Measurements from ENCODE around the gene PRKD1.

Gene PRKD1

DNA sequence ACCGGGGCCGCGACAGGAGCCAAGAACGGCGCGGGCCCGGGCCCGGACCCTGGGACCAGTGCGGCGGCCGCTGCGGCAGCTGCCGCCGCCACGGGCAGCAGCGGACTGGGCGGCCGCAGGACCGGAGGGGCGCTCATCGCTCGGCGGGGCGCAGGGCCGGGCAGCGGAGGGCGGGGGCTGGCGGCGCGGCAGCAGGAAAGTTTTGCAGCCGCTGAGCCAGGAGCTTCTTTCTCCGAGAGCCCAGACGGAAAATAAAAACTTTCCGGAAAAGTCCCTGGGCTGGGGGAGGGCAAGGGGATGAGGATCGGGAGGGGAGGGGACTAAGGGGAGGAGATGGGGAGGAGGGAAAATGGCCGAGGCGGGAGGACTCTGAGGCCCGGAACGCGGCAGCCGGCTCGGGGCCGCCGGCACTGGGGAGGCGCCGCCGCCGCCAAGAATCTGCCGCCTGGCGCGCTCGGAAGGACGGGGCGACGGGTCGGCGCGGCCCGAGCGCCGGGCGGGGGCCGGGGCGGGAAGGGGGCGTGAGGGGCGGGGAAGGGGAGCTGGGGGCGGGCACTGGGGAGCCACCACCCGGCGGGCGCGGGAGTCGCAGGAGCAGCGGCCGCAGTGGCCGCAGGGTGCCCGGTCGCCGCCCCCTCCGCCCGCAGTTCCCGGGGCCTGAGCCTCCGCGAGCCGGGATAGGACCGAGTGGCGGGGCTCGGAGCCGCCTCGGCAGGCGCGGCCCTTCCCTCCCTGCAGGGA, at the start of gene PRKD1:
Gene PRKD1 (minus strand): TSS at position 472 of the 741 bp plus-strand sequence.
- DNase-seq, result no peak

DNA sequence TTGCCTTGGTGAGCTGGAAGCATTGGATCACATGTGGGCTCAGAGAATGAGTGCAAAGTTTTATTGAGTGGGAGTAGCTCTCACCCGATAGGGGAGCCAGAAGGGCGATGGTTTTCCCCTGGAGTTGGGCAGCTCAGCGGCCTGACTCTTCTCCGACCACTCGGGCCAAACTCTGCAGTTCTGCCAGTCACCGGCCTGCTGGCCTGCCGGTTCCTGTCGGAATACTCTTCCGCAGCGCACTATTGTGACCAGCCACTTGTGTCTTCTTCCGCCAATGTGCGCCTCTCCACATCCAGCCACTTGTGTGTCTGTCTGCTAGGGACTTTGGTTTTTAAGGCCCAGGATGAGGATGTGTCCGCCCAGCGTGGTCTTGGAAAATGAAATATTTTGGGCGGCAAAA, 43.5 kb upstream of the PRKD1 start:
- no peak for DNase-seq

DNA sequence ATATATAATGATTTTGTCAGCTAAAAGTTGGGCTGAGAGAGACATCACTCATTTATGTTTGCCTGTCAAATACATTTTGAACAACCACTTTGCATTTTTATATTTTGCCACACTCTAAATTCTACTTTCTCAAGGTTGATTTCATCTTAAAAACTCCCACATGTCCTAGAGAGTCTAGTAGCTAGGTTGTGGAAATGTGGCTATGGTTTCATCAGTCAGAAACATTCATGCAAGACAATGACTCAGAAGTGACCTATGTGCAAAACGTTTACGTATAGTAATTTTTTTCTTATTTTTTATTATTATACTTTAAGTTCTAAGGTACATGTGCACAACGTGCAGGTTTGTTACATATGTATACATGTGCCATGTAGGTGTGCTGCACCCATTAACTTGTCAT, 27.4 kb upstream of the PRKD1 start:
- no peak for DNase-seq

DNA sequence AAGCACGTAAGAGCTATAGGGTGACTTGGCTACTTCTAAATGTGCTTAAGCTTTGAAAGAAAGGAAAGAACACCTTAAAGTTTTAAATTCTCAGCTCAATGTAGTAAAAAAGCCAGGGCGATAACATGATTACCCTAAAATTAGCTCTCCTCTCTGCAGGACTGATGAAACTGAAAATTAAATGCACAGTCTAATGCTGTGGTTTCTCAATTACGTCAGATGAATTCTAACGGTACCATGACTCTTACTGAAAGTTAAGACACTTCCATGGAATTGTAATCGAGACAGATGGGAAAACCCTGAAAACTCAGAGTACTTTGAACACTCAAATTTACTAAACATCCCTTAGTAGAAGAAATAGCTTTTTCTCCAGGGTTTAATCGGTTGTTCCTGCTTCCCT, 25.9 kb upstream of the PRKD1 start:
- DNase-seq, result no peak

DNA sequence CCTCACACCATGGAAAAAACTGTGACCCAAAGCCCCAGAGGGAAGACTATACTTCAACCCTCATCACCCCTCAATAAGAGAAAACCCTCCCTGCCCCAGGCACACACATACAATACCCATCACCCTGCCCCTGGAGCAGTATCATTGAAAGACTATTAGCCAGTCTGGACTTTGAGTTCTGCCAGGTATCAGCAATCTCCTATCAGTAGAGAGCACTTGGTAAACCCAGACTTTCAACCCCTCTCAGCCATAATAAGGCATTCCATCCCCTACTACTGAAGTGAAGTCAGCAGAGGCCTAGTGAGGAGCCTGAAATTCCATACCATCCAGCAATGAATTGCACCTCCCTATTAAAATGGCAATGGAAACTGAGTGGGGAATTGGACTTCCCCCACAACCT, 16.4 kb upstream of the PRKD1 start:
- DNase-seq, result no peak

DNA sequence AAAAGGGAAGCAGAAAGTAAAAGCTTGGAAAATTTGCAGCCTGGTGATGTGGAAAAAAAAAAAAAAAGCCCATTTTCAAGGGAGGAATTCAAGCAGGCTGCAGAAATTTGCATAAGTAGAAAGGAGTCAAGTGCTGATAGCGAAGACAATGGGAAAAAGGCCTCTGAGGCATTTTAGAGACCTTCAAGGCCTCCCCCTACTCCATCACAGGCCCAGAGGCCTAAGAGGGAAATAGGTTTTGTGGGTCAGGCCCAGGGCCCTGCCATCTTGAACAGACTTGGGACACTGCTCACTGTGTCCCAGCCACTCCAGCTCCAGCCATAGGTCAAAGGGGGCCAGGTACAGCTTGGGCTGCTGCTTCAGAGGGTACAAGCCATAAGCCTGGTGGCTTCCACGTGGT, 13.8 kb upstream of the PRKD1 start:
- DNase-seq, result no peak

DNA sequence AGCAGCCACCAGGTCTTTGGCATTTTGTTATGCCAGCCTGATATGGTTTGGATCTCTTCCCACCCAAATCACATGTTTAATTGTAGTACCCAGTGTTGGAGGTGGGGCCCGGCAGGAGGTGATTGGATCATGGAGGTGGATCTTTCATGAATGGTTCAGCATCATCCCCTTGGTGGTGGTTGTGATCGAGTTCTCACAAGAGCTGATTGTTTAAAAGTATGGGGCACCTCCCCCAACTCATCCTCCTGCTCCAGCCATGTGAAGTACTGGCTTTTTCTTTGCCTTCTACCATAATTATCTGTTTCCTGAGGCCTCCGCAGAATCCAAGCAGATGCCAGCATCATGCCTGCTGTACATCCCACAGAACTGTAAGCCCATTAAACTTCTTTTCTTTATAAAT, 12.8 kb upstream of the PRKD1 start:
- no peak for DNase-seq

DNA sequence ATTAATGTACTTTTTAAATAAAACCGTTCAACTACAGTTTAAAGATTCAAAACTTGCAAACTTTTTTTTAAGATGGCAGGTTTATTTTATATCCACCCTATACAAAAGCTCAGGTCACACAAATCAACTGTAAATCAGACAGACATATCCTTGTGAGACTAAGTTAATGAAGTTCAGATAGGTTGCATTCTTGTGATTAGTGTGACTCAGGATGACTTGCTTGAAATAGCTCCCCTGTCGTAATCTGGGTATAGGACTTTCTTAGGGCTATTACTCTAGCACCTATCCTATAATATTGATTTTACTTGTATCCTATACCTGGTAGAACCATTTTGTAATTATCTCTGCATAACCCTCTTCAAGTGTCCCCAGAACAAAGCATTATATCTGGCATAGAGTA, 9.5 kb upstream of the PRKD1 start:
- DNase-seq, result no peak

DNA sequence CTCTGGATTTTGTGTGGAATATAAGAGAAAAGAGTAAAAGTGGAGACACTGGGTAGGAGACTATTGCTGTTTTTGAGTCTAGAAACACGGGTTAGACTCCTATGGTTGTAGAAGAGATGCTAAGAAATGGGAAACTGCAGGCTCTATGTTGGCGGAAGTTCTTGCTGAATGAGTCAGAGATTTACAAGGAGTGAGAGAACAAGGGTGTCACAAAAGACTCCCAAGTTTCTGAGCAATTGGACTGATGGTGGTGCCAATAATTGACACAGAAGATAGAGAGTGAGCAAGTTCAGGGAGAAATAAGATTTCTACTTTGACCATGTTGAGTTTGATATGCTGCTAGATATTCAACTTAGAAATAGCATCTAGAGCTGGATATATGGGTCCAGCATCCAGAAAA, 2.6 kb upstream of the PRKD1 start:
- no peak for DNase-seq

DNA sequence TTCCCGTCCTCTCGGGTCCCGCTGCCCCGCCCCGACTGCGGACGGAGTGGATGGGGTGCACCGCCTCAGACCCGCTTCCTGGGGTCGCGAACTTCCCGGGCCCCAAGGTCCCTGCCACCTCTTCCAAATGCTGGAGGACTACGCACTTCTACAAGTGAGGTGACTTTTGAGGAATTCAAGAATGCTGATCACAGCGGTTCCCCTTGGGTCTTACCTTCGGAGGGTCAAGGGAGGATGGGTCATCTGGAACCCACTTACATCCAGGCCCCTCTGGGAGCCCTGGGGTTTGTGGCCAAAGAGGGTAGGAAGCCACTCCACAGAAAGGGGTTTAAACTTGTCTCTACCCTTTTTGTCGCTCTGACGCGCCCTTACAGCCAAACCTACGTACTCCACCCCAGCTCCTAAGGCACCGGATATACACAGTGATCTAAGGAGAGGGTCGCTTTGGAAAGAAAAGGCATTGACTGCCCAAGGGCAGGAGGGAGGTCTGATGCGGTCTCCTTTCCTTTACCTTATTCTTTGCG, 532 bp upstream of the PRKD1 start:
- DNase-seq, result no peak

DNA sequence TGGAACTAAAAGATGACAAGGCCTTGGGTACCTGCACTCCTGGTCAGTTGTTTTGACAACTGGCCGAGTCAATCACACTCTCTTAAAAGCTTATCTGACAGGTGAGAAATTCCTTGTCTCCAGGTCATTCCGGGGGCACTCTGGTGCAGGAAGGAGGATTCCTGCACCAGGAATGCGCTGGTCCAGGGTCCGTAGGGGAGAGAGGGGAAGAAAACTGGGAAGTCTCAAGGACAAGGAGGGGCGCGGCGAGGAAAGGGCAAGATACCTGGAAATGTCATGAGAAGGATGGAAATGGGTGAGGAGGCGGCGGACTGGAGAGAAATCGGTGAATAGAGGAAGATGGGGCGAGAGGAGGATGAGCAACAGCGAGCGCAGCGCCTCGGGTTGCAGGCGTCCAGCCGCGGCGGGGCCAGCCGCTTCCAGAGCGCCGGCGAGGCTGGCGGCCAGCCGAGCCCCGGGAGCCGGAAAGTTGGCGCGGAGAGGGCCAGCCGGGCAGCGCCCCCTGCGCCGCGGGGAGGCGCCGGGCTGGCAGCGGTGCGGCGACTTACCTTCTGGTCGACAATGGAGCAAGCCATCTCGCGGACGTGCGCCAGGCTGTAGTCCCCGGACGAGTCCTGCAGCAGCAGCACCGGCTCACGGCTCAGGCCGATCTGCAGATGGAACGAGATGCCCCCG, 809 bp downstream of the PRKD1 start:
- no peak for DNase-seq

DNA sequence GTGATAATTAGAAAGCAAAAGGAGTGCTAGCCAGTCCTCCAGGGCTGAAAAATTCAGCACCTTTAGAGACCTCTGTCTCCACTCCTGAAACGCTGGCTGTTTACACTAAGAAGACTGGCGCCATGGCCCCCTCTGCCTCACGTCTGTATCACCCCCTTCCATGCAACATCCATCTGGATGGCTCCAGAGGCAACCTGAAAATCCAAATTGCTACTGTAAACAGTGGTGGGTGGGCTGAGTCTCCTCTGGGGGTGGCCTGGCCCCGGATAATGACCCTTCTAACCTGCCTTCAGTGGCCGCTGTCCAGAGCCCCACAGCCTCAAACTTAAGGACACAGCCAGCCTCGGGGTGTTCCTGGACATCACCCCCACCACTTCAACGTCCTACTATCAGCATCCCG, 1.4 kb downstream of the PRKD1 start:
- DNase-seq, result no peak

DNA sequence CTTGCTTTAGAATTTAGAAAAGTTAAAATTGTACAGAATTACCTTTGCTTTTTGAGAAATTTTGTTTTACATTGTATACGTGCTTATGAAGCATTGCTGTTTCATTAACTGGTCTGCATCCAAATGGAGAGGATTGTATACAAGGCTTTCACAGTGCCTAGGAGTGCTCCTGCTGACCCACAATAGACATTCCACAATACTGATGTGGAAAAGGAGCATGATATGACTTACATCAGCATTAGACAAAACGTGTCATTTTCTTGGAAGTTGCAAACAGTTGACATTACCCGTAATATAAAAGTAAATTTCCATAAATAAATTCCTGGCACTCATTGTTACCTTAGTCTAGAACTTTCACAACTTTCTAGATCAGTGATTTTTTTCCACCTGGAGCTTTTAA, 1.9 kb downstream of the PRKD1 start:
- DNase-seq, result no peak

DNA sequence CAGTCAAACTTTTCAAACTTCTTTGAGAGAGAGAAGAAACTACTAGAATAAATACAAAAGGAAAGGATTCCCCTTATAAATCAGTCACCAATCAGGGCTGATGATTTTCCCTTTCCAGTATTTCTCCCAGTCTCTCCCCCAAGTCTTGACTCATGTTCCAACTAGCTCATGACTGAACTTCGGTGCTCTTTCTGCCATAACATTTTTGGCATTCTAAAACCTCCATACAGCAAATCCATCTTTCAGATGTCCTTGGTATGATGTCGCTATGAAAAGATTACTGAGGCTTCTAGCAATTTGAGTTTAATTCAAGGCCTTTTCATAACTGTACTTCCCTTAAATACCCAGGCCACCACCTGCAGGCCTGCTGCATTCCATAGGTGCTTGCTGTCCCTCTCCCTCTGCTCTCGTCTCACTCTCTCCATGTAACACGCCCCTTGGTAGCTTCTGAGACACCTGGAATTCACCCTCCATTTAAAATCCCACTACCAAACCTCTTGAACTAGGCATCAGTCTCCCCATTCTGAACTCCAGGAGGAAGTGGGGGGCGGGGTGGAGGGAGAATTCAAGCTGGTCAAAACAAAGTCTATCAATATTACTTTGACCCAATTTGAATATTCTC, 2.4 kb downstream of the PRKD1 start:
- DNase-seq, result no peak

DNA sequence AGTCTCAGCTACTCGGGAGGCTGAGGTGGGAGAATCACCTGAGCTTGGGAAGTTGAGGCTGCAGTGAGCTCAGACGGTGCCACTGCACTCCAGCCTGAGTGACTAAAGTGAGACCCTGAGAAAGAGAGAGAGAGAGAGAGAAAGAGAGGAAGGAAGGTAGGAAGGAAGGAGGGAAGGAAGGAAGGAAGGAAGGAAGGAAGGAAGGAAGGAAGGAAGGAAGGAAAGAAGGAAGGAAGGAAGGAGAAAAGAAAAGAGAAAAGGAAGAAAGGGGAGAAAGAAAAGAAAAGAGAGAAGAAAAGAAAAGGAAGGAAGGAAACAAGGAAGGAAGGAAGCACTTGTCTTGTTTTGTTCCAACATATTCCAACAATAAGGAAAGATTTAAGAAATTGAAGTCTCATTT, 7.8 kb downstream of the PRKD1 start:
- DNase-seq, result no peak

DNA sequence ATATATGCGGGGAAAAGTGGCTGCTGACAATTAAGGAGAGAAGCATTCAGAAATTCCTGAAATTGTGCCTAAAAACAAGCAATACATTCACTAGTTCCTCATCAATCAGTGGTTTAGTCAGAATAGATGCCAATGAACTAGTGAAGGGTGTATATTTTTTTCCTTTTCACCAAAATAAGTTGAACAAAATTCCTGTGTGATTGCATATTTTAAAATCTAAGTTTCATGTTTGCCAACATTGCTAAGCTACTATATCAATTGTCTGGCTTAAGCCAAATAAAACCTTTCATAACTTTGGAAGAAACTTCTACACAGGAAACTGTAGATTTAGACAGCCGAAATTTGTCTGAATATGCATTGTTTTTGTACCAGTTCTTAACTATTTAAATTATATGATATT, 8.7 kb downstream of the PRKD1 start:
- DNase-seq, result no peak

DNA sequence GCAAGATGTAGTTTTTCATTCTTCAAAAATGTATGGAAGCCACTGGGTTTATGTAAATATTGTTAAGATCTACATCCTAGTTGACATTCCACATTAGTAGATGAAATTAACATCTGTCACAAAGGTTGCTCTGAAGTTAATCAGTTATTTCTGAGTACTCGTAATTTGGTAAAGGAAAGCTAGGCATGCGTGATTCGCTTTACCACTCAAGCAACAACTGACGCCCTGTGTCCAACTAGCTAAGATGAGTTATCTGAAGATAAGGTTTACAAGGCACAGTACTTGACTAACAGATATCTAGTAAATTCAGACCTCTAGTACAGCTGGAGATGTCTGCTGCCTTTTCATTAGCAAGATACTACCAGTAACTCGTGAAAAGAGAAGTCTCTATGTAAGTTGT, 14.1 kb downstream of the PRKD1 start:
- no peak for DNase-seq

DNA sequence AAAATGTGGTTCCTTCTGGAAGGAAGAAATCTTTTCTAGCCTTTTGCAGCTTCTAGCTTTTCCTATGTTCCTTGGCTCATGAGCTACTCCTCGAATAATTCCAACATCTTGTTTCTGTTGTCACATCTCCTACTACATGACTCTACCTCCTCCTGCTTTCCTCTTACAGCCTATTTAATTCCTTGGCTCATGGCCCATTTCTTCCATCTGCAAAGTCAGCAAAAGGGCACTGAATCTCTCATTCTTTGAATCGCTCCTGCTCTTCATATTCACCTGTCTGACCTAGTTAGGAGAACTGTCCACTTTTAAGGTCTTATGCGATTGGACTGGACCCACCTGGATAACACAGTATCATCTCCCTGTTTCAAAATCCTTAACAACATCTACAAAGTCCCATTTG, 15.8 kb downstream of the PRKD1 start:
- DNase-seq, result no peak

DNA sequence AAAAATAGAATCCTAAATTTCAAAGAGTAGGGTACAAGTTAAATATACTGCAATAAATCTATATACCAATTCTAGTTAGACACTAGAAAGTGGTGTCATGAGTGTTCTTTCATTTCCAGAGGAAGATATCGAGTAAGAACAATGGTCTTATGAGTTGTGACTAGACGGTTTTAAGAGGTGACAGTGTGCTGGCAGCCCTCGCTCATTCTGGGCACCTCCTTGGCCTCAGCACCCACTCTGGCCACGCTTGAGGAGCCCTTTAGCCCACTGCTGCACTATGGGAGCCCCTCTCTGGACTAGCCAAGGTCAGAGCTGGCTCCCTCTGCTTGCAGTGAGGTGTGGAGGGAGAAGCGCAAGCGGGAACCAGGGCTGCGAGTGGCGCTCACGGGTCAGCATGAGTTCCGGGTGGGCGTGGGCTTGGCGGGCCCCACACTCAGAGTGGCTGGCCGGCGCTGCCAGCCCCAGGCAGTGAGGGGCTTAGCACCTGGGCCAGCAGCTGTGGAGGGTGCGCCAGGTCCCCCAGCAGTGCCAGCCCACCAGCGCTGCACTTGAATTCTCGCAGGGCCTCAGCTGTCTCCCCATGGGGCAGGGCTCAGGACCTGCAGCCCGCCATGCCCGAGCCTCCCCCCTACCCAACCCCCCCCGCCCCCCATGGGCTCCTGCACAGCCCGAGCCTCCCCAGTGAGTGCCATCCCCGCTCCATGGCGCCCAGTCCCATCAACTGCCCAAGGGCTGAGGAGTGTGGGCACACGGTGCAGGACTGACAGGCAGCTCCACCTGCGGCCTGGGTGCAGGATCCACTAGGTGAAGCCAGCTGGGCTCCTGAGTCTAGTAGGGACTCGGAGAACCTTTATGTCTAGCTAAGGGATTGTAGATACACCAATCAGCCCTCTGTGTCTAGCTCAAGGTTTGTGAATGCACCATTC, 18.7 kb downstream of the PRKD1 start:
- no peak for DNase-seq

DNA sequence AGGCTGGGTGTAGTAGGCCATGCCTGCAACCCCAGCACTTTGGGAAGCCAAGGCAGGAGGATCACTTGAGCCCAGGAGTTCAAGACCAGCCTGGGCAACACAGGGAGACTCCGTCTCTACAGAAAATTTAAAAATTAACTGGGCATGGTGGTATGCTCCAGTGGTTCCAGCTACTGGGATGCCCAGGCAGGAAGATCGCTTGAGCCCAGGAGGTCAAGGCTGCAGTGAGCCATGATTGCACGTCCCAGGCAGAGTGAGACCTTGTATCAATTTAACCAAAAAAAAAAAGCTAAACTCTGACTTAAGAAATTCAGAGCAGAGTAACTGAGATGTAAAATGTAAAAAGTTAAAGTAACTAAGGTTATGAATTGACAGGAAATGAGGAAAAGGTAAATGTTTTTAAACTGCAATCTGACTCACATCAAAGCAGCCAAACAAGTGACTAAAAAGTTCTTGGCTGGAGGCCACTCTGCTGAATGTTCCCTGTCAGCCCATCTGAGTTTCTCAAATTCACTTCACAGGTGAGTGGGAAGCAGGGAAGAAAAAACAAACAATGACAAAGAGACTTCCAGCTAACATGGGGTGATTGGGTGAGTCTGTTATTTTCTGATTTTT, 21.3 kb downstream of the PRKD1 start:
- no peak for DNase-seq

DNA sequence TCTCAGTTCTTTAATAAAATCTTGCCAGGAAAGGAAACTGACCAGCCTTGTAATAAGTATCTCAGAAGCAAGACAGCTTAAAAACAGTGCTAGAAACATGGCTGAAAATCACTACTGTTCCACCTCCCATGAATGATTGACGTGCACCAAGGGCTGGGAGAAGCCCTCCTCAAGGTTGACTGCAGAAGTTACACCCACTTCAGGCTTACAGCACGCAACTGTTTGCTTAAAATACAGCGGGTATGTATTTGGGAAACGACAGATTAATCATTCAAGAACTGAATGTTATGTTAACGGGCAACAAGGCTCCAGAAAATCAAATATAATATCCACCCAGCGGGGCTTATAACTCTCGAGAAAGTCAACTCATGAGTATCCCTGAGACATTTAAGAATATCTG, 22.1 kb downstream of the PRKD1 start:
- DNase-seq, result no peak

DNA sequence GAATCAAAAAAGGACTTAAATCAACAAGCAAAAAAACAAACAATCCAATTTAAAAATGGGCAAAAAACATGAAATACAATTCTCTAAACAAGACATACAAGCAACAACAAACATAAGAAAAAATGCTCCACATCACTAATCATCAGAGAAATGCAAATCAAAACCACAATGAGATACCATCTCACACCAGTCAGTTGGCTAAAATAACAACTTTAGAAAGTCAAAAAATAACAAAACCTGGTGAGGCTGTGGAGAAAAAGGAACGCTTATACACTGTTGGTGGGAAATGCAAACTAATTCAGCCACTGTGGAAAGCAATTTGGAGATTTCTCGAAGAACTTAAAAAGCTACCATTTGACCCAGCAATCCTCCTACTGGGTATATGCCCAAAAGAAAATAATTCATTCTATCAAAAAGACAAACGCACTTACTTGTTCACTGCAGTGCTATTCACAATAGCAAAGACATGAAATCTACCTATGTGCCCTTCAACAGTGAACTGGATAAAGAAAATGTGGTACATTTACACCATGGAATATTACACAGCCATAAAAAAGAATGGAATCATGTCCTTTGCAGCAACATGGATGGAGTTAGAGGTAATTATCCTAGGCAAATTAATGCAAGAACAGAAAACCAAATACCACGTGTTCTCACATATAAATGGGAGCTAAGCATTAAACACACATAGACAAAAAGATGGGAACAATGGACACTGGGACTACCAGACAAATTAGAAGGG, 26.9 kb downstream of the PRKD1 start:
- no peak for DNase-seq

All from activated CD4-positive, alpha-beta T cell treated with anti-CD3 and anti-CD28 coated beads for 4 hours (primary cell).